HG03103 (cell line): ENCODE measurements around the gene PUDP.

Experiments used
- ATAC-seq: cut with Tn5 transposase; IDR thresholded peaks from one replicate; pipeline ENCODE4 v1.9.1; 2021; ENCODE audit warnings: low read depth; ENCODE audit not compliant: unreplicated experiment

PUDP gene

DNA sequence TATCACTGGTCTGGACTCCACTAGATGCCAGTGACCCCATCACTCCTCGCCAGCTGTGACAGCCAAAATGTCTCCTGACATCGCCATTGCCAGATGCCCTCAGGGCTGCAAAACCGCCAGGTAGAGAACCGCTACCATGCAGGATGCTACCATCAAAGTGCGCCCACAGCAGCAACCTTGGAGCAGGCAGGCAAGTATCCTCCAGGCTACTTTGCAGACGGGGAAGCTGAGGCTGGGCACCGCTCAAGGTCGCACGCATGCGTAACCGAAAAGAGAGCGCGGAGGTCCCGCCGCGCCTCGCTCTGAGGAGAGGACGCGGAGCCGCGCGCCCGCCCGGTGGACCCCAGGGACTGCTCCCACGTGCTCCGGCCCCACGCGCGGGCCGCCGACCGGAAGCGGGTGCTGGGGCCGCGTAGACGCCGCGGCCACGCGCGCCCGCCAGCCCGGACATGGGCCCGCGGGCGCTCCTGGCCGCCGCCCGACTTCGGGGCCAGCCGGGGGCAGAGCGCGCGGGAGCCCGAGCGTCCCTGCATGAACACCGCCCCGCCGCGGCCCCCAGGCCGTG, 458 bp downstream of the PUDP start, which contains the start of gene STS:
Gene STS, plus strand, starts transcription at position 300 of the 565 bp plus-strand sequence. CDS start 105,488 bp downstream, outside the sequence.
- peak; percentile 21 for ATAC-seq

DNA sequence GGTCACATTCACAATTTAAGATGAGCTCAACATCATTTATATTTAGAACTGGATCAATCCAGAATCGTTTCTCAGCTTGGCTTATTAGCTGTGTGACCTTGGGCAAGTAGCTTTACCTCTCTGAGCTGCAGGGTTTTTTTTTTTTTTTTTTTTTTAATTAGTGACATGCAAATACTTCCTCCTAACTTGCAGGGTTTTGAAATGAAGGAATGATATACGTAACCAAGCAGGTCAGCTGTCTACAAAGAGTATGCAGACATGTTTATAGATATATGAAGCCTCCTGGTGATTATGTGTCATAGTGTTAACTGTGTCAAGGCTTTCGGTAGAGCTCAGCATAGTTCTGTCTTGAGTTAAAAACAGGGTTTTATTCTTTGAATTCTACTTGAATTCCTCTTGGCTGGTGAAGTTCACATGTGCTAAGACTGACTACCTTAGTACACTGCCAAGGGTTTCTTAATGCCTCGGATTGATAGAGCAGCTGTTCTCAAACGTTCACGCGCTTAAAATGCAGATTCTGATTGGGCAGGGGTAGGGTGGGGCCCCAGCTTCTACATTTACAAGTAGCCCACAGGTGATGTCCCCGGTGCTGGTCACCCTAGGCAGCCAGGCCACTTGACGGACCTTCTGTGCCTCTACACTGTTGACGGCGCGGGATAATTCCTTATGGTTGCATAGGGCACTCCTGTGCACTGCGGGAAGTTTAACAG, 1.1 kb downstream of the PUDP start:
- ATAC-seq = peak; percentile 11

- ATAC-seq = no peak
Measured at GRCh38 chrX:7146020-7146702, 1.8 kb downstream of the PUDP start.

GRCh38 chrX:7145454-7145853, 2.5 kb downstream of the PUDP start:
- ATAC-seq = no peak

- ATAC-seq = no peak
Measured at GRCh38 chrX:7143941-7144525, 3.9 kb downstream of the PUDP start.

DNA sequence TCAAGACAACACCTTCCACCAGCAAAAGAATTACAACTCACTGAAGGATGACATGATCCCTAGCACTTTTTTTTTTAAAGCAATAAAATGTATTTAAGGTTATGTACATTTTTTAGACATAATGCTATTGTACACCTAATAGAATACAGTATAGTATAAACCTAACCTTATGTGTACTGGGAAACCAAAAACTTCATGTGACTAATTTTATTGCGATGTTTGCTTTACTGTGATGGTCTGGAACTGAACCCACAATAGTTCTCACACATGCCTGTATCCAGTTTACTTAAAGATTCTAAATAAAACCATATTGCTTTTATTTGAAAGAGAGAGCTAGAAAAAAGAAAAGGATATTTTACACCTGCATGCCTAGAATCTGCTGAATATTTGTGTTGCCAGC, 4.9 kb downstream of the PUDP start:
- no peak for ATAC-seq

- no peak for ATAC-seq
Measured at GRCh38 chrX:7139202-7140081, 8.5 kb downstream of the PUDP start.

DNA sequence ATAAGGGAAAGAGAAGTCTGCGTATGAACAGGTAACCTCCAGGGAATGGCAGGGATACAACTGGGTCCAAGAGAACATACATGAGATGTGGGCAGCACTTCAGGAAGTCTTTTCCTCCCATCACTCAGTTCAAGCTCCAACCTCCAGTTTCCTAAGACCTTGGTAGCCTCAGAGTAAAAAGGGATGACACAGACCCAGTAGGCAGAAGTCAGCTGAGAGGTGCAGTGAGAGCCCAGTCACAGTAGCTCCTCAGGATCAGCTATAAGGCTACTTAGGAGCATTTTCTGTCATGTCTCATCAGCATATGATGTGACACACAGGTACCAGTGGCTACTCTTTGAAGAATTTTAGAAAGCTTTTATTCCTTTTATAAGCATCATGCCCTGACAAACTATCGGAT, 13.0 kb downstream of the PUDP start:
- ATAC-seq = no peak

DNA sequence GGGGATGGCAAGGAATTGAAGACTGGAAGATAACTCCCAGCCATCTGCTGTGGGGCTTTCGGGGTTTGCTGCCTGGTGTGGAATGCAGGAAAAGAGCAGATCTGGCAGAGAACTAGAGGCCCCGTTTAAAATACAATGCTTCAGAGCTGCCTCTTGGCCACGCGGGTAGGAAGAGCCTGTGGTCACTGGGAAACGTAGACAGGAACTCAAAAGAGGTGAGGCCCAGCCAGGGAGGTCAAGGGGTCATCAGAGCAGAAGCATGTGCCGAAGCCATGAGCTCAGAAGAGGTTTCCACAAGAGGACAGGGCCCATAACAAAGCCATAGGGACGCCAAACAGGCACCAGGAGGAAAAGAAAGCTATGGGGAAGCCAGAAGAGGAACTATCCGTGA, 14.9 kb downstream of the PUDP start:
- ATAC-seq = peak; percentile 20

- peak; percentile 73 for ATAC-seq
Measured at GRCh38 chrX:7132335-7133049, 15.5 kb downstream of the PUDP start.

GRCh38 chrX:7131621-7132020, 16.3 kb downstream of the PUDP start:
- no peak for ATAC-seq

GRCh38 chrX:7127056-7127455, 20.9 kb downstream of the PUDP start:
- ATAC-seq = no peak

DNA sequence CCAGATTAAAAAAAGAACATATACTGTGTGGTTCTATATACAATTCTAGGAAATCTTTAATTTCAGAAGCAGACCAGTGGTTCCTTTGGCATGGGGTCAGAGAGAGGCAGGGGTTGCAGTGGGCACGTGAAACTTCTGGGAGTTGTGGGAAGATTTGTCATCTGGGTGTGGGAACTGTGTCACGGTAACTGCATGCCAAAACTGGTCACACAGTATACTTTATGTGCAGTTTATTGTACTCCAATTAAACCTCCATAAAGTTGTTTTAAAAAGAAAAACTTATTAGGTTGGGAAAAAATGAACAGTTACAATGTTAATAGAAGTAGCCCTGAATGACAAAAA, 27.1 kb downstream of the PUDP start:
- no peak for ATAC-seq

- no peak for ATAC-seq
Measured at GRCh38 chrX:7119950-7120877, 27.7 kb downstream of the PUDP start.

DNA sequence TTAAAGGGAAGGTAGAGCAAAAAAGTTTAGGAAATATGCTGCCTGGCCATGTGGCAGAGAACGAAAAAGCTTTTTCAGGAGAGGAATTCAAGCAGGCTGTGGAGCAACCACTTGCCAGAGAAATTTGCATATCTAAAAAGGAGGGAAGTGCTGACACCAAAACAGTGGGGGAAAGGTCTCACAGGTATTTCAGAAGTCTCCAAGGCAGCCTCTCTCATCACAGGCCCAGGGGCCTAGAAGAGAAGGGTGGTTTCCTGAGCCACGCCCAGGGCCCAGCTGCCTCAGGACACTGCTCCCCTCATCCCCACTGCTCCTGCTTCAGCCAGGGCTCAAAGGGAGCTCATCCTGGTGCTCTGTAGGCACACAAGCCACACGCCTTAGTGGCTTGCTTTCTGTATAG, 30.4 kb downstream of the PUDP start:
- ATAC-seq = peak; percentile 48

GRCh38 chrX:7116081-7116480, 31.9 kb downstream of the PUDP start:
- ATAC-seq = no peak

- ATAC-seq = peak; percentile 44
Measured at GRCh38 chrX:7115557-7115956, 32.4 kb downstream of the PUDP start.

GRCh38 chrX:7112071-7112470, 35.9 kb downstream of the PUDP start:
- no peak for ATAC-seq

GRCh38 chrX:7111518-7111917, 36.4 kb downstream of the PUDP start:
- ATAC-seq = no peak
